Adipocyte (in vitro differentiated cells): ENCODE measurements around the gene NR6A1.

ENCODE experiments used
- DNase-seq: peaks from one replicate; pipeline ENCODE4 v3.0.0-alpha.2; 2015; ENCODE audit warnings: low read depth
- H3K27me3 ChIP-seq: replicated peaks from 2 replicates; pipeline ENCODE4 v1.7.0; 2013; ENCODE audit warnings: mild to moderate bottlenecking, low read length, moderate library complexity; ENCODE audit not compliant: control insufficient read depth, insufficient read depth
- H3K36me3 ChIP-seq: 2 replicates; pipeline ENCODE4 v1.7.0; 2013; ENCODE audit warnings: low read length, mild to moderate bottlenecking, moderate library complexity; ENCODE audit not compliant: control insufficient read depth, insufficient read depth, severe bottlenecking
- H3K4me1 ChIP-seq: 2 replicates; pipeline ENCODE4 v1.7.0; 2013; ENCODE audit warnings: mild to moderate bottlenecking, low read length, moderate library complexity; ENCODE audit not compliant: control insufficient read depth, insufficient read depth
- H3K4me3 ChIP-seq: 2 replicates; pipeline ENCODE4 v1.7.0; 2013; ENCODE audit warnings: mild to moderate bottlenecking, low read length, moderate library complexity
- H3K9ac ChIP-seq: 2 replicates; pipeline ENCODE4 v1.7.0; 2013; ENCODE audit warnings: mild to moderate bottlenecking, low read length, moderate library complexity
- H3K9me3 ChIP-seq: 2 replicates; pipeline ENCODE4 v1.7.0; 2013; ENCODE audit warnings: mild to moderate bottlenecking, low read length, moderate library complexity; ENCODE audit not compliant: control insufficient read depth

Gene NR6A1

DNA sequence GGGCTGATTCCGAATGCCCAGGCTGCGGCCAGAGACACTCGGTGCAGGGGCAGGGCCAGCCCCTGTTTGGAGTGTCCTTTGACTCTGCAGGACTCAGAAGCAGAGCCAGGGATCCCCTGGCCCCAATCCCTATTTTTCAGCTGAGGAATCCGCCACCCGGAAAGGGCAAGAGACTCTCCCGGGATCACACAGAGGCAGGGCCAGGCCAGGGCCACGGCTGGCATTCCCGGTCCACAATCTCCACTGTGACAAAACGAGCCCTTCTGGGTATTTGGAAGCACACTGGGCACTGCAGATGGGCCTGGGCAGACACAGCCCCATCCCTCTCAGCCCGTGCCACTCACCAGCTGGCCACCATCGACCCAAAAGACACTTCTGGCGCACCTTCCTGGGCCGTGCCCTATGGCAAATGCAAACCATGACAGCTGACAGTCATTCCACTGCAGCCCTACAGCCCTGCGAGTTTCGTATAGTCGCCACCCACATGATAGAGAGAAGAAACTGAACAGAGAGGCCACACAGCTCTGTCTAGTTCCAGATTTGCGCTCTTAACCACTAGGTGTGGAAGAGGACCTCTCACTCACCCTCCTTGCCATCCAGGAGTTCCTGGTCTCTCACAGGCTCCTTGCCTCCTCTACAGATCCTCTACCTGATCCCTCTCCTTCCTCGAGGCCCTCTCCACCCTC, 277.2 kb downstream of the NR6A1 start:
- no peak for DNase-seq
- Histone ChIP-seq H3K4me1 (no peaks in the 10 kb centered on the region), H3K9me3 (peaks cover 3% of the 10 kb centered on the region), H3K9ac (no peak overlapping the region), H3K4me3 (no peak overlapping the region), H3K36me3 (no peaks in the 10 kb centered on the region), H3K27me3 (peaks cover 76% of the 10 kb centered on the region)

- peaks cover 68% of the 10 kb centered on the region for H3K27me3 ChIP-seq
- peaks cover 3% of the 10 kb centered on the region for H3K9me3 ChIP-seq
- no peak for DNase-seq
- no peak overlapping the region for H3K9ac ChIP-seq
- H3K4me3 ChIP-seq = no peak overlapping the region
- H3K4me1 ChIP-seq = no peaks in the 10 kb centered on the region
- no peaks in the 10 kb centered on the region for H3K36me3 ChIP-seq
Observed at GRCh38 chr9:124493218-124493617, 277.9 kb downstream of the NR6A1 start.

DNA sequence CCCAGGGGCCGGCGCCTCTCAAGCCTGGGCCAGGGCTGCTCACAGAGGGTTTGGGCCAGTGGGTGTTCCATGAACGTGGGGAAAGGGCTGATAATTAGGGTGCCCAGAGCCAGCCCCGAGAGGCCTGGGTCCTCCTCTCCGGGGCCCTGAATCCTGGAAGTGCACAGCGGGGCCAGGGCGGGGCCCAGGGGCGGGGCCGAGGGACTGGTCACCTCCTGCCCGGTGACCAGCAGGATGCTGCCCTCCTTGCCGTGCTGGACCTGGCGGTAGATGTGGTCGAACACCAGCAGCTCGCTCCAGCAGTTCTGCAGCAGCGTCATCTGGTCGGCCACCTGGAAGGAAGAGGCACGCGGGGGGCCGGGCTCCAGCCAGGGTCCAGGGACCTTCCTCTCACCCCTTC, 278.3 kb downstream of the NR6A1 start:
- Histone ChIP-seq H3K4me3 (no peak overlapping the region), H3K9ac (no peak overlapping the region), H3K36me3 (no peaks in the 10 kb centered on the region), H3K4me1 (no peaks in the 10 kb centered on the region), H3K27me3 (peaks cover 64% of the 10 kb centered on the region), H3K9me3 (peaks cover 3% of the 10 kb centered on the region)
- no peak for DNase-seq

- H3K36me3 ChIP-seq = no peaks in the 10 kb centered on the region
- peaks cover 3% of the 10 kb centered on the region for H3K9me3 ChIP-seq
- no peak overlapping the region for H3K9ac ChIP-seq
- no peak overlapping the region for H3K4me3 ChIP-seq
- H3K27me3 ChIP-seq = peaks cover 64% of the 10 kb centered on the region
- no peak for DNase-seq
- H3K4me1 ChIP-seq = no peaks in the 10 kb centered on the region
Observed at GRCh38 chr9:124491049-124491975, 279.8 kb downstream of the NR6A1 start.

DNA sequence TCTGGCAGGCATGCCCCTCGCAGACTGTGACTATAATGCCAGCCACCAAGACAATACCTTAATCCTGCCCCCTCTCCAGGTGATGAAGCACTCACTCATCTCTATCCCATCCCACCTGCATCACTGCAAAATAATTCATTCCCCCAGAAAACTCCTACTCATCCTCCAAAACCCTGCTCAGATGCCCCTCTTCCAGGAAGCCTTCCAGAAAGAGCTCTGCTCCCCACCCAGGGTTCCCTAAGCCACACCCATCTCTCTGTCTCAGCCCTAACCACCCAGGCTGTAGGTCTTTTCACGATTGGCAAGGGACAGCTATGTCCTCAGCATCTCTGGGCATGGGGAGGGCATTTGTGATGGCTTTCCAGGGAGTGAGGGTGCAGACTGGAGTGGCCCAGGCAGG, 281.1 kb downstream of the NR6A1 start:
- Histone ChIP-seq H3K36me3 (no peaks in the 10 kb centered on the region), H3K9me3 (peaks cover 3% of the 10 kb centered on the region), H3K27me3 (peaks cover 59% of the 10 kb centered on the region), H3K4me3 (no peak overlapping the region), H3K9ac (no peak overlapping the region), H3K4me1 (no peaks in the 10 kb centered on the region)
- DNase-seq = no peak

DNA sequence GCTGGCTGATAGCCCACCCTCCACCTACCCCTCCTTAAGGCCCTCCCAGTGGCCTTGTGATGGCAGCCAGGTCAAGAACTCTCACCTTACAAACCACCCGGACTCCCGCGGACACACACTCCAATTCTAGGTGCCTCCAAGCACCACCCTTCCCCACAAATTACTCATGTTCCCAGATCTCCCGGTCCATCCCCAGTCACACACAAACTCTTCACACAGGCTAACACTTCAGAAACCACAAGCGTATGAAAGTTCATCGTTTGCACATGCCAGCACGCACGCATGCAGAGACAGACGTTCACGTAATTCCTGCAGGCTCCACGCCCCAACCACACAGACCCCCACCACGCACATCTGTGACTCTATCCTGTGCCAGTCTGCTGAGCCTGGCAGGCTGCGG, 281.9 kb downstream of the NR6A1 start:
- no peak for DNase-seq
- H3K9me3 ChIP-seq = peaks cover 3% of the 10 kb centered on the region
- H3K4me3 ChIP-seq = no peak overlapping the region
- H3K27me3 ChIP-seq = peaks cover 56% of the 10 kb centered on the region
- no peaks in the 10 kb centered on the region for H3K4me1 ChIP-seq
- H3K36me3 ChIP-seq = no peaks in the 10 kb centered on the region
- no peak overlapping the region for H3K9ac ChIP-seq

DNA sequence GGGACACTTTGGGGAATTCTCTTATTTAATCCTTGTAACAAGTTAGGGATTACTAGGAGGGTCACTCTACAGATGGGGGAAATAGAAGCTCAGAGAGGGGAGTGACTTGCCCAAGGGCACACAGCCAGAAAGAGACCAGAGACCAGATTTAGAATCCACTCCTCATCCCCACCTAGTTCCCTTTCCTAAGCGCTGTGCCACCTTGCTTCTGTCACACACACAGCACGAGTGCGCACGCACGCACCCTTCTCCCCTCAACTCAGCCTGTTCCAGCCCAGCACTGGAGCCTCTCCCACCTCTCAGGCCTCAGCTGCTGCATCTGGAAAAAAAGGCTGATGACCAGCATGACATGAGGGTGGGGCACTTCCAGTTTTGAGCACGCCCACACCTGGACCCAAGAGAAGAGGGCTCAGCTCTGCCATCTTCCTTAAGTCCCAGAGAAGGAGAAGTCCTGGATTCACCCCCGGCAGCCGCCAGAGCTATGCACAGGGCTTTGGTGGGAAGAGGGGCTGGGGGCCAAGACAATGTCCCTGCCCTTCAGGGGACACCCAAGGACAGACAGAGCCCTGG, 282.4 kb downstream of the NR6A1 start:
- H3K4me1 ChIP-seq = no peaks in the 10 kb centered on the region

DNA sequence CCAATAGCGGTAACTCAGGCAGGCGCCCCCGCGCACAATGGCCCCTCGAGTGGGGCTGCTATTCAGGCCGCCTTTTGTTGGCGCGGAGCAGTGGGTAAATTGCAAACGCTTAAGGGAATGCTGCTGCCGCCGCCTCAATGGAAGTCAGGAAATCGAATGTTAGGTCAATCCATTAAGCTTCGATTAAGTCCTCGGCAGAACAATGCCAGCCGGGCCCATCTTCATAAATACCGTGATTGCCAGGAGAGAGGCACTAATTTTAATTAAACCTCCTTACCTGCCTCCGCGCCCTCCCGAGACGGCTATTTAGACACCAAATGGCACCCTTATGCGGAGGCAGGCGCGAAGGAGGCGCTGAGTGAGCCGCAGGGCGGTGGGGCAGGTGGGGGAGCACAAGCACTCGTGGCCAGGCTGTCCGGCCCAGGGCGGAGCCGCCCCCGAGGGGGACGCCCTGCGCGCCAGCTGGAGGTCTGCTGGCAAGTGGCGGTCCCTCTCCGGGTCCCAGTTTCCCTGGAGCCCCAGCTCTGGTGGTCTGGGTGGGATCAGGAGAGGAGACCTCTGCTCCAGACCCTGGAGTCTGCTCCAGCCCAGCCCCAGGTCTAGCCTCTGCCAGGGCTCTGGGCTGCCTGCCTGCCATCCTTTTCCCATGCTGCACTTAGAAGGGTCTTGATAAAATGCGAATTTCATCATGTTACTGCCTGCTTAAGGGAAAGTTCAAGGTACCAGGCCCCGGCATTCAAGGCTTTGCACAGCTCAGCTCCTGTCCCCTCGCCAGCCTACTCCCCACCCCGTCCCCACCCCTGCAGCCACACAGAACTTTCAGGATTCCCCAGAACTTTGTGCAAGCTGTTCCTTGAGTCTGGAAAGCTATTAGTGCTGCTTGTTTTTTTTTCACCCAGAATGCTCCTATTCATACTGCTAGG, 283.6 kb downstream of the NR6A1 start:
- Histone ChIP-seq H3K9ac (no peak overlapping the region), H3K36me3 (no peaks in the 10 kb centered on the region), H3K4me3 (no peak overlapping the region), H3K27me3 (peaks cover 56% of the 10 kb centered on the region), H3K4me1 (no peaks in the 10 kb centered on the region), H3K9me3 (peaks cover 3% of the 10 kb centered on the region)
- no peak for DNase-seq

More for the DNA sequence above, 282.4 kb downstream of the NR6A1 start:
- peaks cover 56% of the 10 kb centered on the region for H3K27me3 ChIP-seq
- H3K36me3 ChIP-seq = no peaks in the 10 kb centered on the region
- H3K9ac ChIP-seq = no peak overlapping the region
- DNase-seq = no peak
- H3K4me3 ChIP-seq = no peak overlapping the region
- H3K9me3 ChIP-seq = peaks cover 3% of the 10 kb centered on the region

DNA sequence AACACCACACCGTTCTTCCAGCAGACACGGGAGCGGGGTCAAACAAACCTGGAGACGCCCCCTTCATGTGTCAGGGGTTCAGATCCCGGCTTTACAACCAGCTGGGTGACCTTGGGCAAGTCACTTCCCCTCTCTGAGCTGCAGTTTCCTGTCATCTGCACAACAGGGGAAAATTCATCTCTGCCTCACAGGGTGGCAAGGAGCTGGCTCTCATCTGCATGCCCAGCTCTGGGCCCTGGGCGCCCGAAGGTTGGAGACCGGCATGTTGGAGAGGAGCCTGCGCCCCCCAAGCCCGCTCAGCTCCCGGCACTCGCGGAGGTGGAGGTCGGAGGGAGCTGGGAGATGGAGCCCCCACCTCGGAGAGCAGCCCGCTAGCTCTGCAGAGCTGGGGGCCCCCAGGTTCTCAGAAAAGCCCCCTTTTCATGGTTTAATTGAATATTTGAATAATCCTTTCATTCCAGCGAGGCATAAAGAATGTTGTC, 284.3 kb downstream of the NR6A1 start:
- Histone ChIP-seq H3K36me3 (no peaks in the 10 kb centered on the region), H3K4me3 (no peak overlapping the region), H3K9ac (no peak overlapping the region), H3K4me1 (no peaks in the 10 kb centered on the region), H3K9me3 (peaks cover 3% of the 10 kb centered on the region), H3K27me3 (peaks cover 56% of the 10 kb centered on the region)
- no peak for DNase-seq

GRCh38 chr9:124485936-124486335, 285.2 kb downstream of the NR6A1 start:
- Histone ChIP-seq H3K4me1 (no peaks in the 10 kb centered on the region), H3K9ac (no peak overlapping the region), H3K9me3 (peaks cover 3% of the 10 kb centered on the region), H3K36me3 (no peaks in the 10 kb centered on the region), H3K27me3 (peaks cover 59% of the 10 kb centered on the region), H3K4me3 (no peak overlapping the region)
- no peak for DNase-seq
